Natural killer cell (primary cell): ENCODE data around the gene GLRX2. TPM values are rescaled to one million over a fixed set of nuclear protein-coding genes. Genes with fewer than 3 reads are reported as not detected.
A peak's percentile ranks its signal among the peaks of the same experiment; 100 is the strongest.

Source experiments
- ATAC-seq, 3 donors: fragments of 150-1000 bp in 2 of 3; fragments of 200-7000 bp in 1 of 3; cut with Tn5 transposase; 1 replicate in 1 of 3; 2 replicates in 2 of 3; pipeline ENCODE4 v1.10.0; 2021; ENCODE audit warnings: mild to moderate bottlenecking in 2 of 3, moderate library complexity in 2 of 3
- DNase-seq, 2 donors: peaks; one replicate each; pipeline versions ENCODE4 v3.0.0 to v3.0.0-alpha.2; 2013 to 2021; ENCODE audit warnings: mixed read lengths in 1 of 2
- H3K27ac ChIP-seq: one replicate; pipeline ENCODE4 v1.5.1; 2013; ENCODE audit warnings: mild to moderate bottlenecking, low read length
- H3K27me3 ChIP-seq: one replicate; pipeline ENCODE4 v1.6.1; 2013; ENCODE audit warnings: low read length; ENCODE audit not compliant: control insufficient read depth, insufficient read depth
- H3K36me3 ChIP-seq: one replicate; pipeline ENCODE4 v1.6.1; 2013; ENCODE audit warnings: low read length; ENCODE audit not compliant: control insufficient read depth, insufficient read depth
- H3K4me1 ChIP-seq: one replicate; pipeline ENCODE4 v1.6.1; 2013; ENCODE audit warnings: low read length; ENCODE audit not compliant: control insufficient read depth, insufficient read depth
- H3K4me3 ChIP-seq: one replicate; pipeline ENCODE4 v1.5.1; 2013; ENCODE audit warnings: low read length
- H3K9me3 ChIP-seq: one replicate; pipeline ENCODE4 v1.6.1; 2013; ENCODE audit warnings: low read length; ENCODE audit not compliant: control insufficient read depth, insufficient read depth
- H3K27ac Mint-ChIP-seq, 2 donors: one replicate each; pipeline ENCODE4 v1.8.0; 2022; ENCODE audit warnings: mild to moderate bottlenecking in 2 of 2, mixed read lengths in 2 of 2, moderate library complexity in 1 of 2
- H3K27me3 Mint-ChIP-seq, 2 donors: one replicate each; pipeline ENCODE4 v1.8.0; 2022; ENCODE audit warnings: low read depth in 2 of 2, mixed read lengths in 2 of 2
- H3K36me3 Mint-ChIP-seq: one replicate; pipeline ENCODE4 v1.8.0; 2022; ENCODE audit warnings: mixed read lengths
- H3K4me1 Mint-ChIP-seq, 2 donors: one replicate each; pipeline ENCODE4 v1.8.0; 2022; ENCODE audit warnings: mixed read lengths in 2 of 2
- H3K4me3 Mint-ChIP-seq: one replicate; pipeline ENCODE4 v1.8.0; 2022; ENCODE audit warnings: mild to moderate bottlenecking, moderate library complexity, mixed read lengths
- H3K9me3 Mint-ChIP-seq, 2 donors: one replicate each; pipeline ENCODE4 v1.8.0; 2022; ENCODE audit warnings: mixed read lengths in 2 of 2
- CTCF ChIP-seq: fragments of 200-600 bp; IDR thresholded peaks from one replicate; pipeline ENCODE4 v1.8.0; 2022; ENCODE audit warnings: antibody characterized with exemption
- WGBS: methylation state at CpG from one replicate; pipeline ENCODE4 v1.1.7; 2013; ENCODE audit warnings: missing lambda C conversion rate; ENCODE audit not compliant: insufficient coverage; 5-methylcytosine and 5-hydroxymethylcytosine counted together
- intact Hi-C: fragments of 100-400 bp; cut with micrococcal nuclease; formaldehyde crosslinking; loops from one replicate; pipeline ENCODE4 v1.14.2; 2022
- total RNA-seq, 4 donors: library from RNA; stranded (reverse); fragments of 120-200 nt in 1 of 4; gene quantifications; one replicate each; pipeline versions ENCODE4 v1.2.3 to v1.2.4, GENCODE V29; 2013 to 2022

Gene GLRX2
- total RNA-seq, 3 donors from 2014 or later (not counting 1 experiment from before 2014, with no cell fraction given), result 7.7 to 11.3 (median 9.5) TPM

GRCh38 chr1:193143285-193143684 is 38.1 kb upstream of the GLRX2 start:
- H3K4me1 Mint-ChIP-seq, result peaks cover 0 to 11% of the 10 kb centered on the region in 2 donors
- no peaks in the 10 kb centered on the region for H3K27me3 Mint-ChIP-seq
- Histone ChIP-seq H3K36me3 (peaks cover 67% of the 10 kb centered on the region), H3K4me3 (no peak overlapping the region), H3K4me1 (no peaks in the 10 kb centered on the region), H3K27ac (no peak overlapping the region), H3K27me3 (no peaks in the 10 kb centered on the region), H3K9me3 (no peaks in the 10 kb centered on the region)
- ATAC-seq, result no peak
- no peak overlapping the region for H3K4me3 Mint-ChIP-seq
- H3K27ac Mint-ChIP-seq, result no peak overlapping the region
- whole genome bisulfite sequencing, result no CpG with 5 or more reads among the region's 1 CpG
- H3K9me3 Mint-ChIP-seq, result no peaks in the 10 kb centered on the region
- DNase-seq, result peak in 1 of 2 donors; percentile 43
- TF ChIP-seq CTCF, result peak; percentile 14
- intact Hi-C loops, result no loop called here
- peaks cover 13% of the 10 kb centered on the region for H3K36me3 Mint-ChIP-seq

GRCh38 chr1:193142409-193142808 is 37.2 kb upstream of the GLRX2 start:
- intact Hi-C loops, result no loop called here
- Mint-ChIP-seq H3K9me3 (no peaks in the 10 kb centered on the region), H3K27ac (no peak overlapping the region), H3K36me3 (peaks cover 13% of the 10 kb centered on the region), H3K4me3 (no peak overlapping the region), H3K27me3 (no peaks in the 10 kb centered on the region), H3K4me1 (peaks cover 5 to 11% of the 10 kb centered on the region in 2 donors)
- Histone ChIP-seq H3K27ac (no peak overlapping the region), H3K9me3 (no peaks in the 10 kb centered on the region), H3K36me3 (peaks cover 66% of the 10 kb centered on the region), H3K4me1 (no peaks in the 10 kb centered on the region), H3K27me3 (no peaks in the 10 kb centered on the region), H3K4me3 (no peak overlapping the region)
- 100% methylated on average over 1 of the region's 2 CpGs for WGBS
- no peak for TF ChIP-seq CTCF
- no peak for ATAC-seq
- DNase-seq, result no peak

GRCh38 chr1:193141804-193142203 is 36.6 kb upstream of the GLRX2 start:
- TF ChIP-seq CTCF, result no peak
- no peak overlapping the region for H3K27ac Mint-ChIP-seq
- H3K4me3 Mint-ChIP-seq, result no peak overlapping the region
- WGBS, result 58% methylated on average over 2 of the region's 3 CpGs
- H3K27ac ChIP-seq, result no peak overlapping the region
- intact Hi-C loops, result no loop called here
- H3K9me3 Mint-ChIP-seq, result no peaks in the 10 kb centered on the region
- DNase-seq (peak in 1 of 2 donors; percentile 25), ATAC-seq (no peak)
- H3K9me3 ChIP-seq, result no peaks in the 10 kb centered on the region
- peaks cover 66% of the 10 kb centered on the region for H3K36me3 ChIP-seq
- no peak overlapping the region for H3K4me3 ChIP-seq
- no peaks in the 10 kb centered on the region for H3K27me3 Mint-ChIP-seq
- H3K4me1 Mint-ChIP-seq, result peaks cover 7 to 11% of the 10 kb centered on the region in 2 donors
- no peaks in the 10 kb centered on the region for H3K27me3 ChIP-seq
- no peaks in the 10 kb centered on the region for H3K4me1 ChIP-seq
- H3K36me3 Mint-ChIP-seq, result peaks cover 13% of the 10 kb centered on the region

- peaks cover 13% of the 10 kb centered on the region for H3K36me3 Mint-ChIP-seq
- no peaks in the 10 kb centered on the region for H3K27me3 Mint-ChIP-seq
- 94% methylated on average over 7 of the region's 7 CpGs for WGBS
Observed at GRCh38 chr1:193140254-193140653, 35.0 kb upstream of the GLRX2 start.

More at GRCh38 chr1:193140254-193140653, 35.0 kb upstream of the GLRX2 start:
- intact Hi-C loops, result no loop called here
- H3K9me3 ChIP-seq, result no peaks in the 10 kb centered on the region
- H3K27ac Mint-ChIP-seq, result no peak overlapping the region
- no peak overlapping the region for H3K27ac ChIP-seq
- no peak for TF ChIP-seq CTCF
- no peak overlapping the region for H3K4me3 Mint-ChIP-seq
- ATAC-seq (no peak), DNase-seq (no peak)
- no peak overlapping the region for H3K4me3 ChIP-seq
- peaks cover 69% of the 10 kb centered on the region for H3K36me3 ChIP-seq
- peaks cover 7 to 11% of the 10 kb centered on the region in 2 donors for H3K4me1 Mint-ChIP-seq
- H3K9me3 Mint-ChIP-seq, result no peaks in the 10 kb centered on the region
- no peaks in the 10 kb centered on the region for H3K27me3 ChIP-seq
- no peaks in the 10 kb centered on the region for H3K4me1 ChIP-seq
